NCI-H2227 (cell line): ENCODE measurements around the gene RNF19B.

ENCODE experiments used
- DNase-seq: peaks from one replicate; lab custom pipeline; 2025; ENCODE audit not compliant: unreplicated experiment; lab: John Stamatoyannopoulos, UW

The RNF19B gene

DNA sequence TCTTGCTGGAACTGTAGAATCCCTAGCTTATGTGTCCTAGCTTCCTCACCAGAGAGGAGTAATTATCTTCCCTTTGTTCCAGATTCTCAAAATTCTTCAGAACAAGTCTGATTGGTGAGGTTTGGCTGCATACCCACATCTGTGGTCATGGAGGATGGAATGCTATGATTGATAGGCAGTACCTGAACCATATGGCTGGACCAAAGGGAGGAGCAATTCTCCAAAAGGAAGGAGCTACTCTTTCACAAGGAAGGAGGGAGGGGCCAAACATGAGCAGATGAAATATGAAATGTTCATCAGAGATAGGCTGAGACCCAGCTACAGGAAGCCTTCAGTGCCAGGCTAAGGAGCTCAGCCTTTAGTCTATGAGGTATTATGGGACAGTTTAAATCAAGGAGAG lies 5.0 kb upstream of the RNF19B start:
- no peak for DNase-seq

- DNase-seq, result no peak
These were observed 3.4 kb upstream of the RNF19B start for GRCh38 chr1:32967888-32968568.

DNA sequence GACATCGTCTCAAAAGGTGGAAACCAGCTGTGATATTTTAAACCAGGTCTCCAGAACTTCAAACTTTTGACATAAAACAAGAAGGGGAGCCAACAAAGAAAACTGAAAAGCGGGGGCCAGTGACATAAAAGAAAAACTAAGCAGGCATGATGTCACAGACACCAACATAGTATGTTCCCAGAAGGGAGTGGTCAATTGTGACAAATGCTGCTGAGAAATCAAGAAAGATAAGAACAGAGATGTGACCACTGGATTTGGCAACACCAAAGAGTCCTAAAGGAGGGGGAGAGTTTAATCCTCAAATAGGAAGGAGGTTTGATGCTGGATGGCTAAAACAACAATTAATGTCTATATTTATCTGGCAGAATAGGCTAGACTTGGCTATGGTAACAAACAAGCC lies 2.3 kb upstream of the RNF19B start:
- DNase-seq, result no peak

GRCh38 chr1:32965251-32965747 lies 690 bp upstream of the RNF19B start:
- DNase-seq, result peak; percentile 21

- DNase-seq, result peak; percentile 69
These were observed 706 bp downstream of the RNF19B start for GRCh38 chr1:32963746-32964460.

DNA sequence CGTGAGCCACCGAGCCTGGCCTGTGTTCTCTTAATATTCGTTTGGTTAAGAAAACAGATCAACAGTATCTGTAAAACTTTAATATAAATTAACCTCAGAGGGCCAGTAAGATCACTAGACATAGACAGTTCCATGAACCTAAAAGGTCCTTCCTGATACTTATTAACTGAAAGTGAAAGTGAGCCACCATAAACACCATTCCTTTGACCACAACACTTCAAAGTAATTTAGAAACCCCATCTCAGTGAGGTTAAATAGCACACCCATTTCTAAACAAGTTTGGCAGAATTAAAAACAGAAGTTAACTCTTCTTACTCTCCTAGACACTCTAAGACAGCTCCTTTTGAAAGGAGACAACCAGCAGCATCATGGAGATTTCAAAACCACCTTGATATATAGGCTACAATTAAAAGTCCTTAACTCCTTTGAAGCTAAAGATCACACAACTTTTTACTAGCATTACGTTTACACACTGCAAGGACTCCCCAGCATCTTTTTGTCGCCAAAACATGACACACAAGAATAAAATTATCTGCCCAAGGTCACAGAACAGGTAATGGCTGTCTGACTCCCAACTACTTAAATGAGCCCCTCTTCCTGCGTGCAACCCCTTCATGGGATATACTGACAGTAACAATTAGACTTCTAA lies 2.2 kb downstream of the RNF19B start:
- DNase-seq, result no peak

DNA sequence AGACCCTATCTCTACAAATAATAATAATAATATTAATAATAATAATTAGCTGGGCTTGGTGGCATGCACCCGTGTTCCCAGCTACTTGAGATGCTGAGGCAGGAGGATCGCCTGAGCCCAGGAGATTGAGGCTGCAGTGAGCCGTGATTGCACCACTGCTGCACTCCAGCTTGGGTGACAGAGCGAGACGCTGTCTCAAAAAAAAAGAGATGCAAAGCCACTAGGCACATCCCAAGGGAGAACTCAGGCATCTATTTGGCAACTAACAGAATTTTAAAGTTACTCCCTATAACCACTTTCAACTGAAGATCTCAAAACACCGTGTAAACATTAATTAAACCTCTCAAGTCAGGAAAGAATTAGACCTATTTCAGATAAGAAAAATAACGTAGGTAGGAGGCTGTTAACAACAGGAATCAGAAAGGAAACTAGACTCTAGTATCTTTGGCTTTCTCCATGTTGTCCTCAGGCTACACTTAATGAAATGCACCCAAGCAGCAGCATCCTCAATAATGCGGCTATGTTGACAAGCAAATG lies 3.7 kb downstream of the RNF19B start:
- no peak for DNase-seq

- no peak for DNase-seq
These were observed 4.3 kb downstream of the RNF19B start for GRCh38 chr1:32960342-32960741.

GRCh38 chr1:32958827-32959226 lies 5.8 kb downstream of the RNF19B start:
- no peak for DNase-seq

GRCh38 chr1:32957017-32957416 lies 7.6 kb downstream of the RNF19B start:
- no peak for DNase-seq

- no peak for DNase-seq
These were observed 10.4 kb downstream of the RNF19B start for GRCh38 chr1:32954168-32954567.

GRCh38 chr1:32953495-32953894 lies 11.1 kb downstream of the RNF19B start:
- DNase-seq, result no peak

DNA sequence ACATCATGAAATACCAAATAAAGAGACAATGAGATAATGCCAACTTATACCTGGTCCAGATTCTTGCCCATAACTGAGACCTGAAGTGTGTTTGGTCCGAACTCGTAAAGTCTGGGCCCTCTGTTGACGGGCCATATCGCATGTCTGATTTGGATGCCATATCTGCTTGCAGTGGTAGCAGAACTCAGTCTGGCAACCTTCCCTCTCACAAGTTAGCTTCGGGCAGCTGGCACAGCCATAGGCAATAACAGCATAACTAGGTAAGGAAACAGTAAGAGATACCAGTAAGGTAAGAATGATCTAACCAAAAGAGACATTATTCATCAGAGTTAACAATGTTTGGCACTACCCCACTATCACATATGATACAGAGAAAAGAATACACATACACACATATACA lies 15.1 kb downstream of the RNF19B start:
- no peak for DNase-seq

GRCh38 chr1:32948905-32949304 lies 15.7 kb downstream of the RNF19B start:
- DNase-seq, result no peak

DNA sequence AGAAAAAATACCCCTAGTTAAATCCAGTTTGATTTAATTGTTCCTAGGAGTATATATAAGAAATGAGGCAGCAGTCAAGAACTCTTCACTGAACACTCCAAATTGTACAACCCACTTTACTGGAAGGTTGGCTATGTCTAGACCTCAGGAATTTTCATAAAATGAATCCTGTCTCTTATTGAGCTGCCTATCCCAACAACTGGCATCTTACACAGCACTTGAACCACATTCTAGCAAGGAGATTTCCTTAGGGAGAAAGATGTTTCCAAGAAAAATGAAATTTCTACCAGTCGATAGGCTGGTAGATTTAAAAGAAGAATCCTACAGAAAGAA lies 16.3 kb downstream of the RNF19B start:
- DNase-seq, result no peak

DNA sequence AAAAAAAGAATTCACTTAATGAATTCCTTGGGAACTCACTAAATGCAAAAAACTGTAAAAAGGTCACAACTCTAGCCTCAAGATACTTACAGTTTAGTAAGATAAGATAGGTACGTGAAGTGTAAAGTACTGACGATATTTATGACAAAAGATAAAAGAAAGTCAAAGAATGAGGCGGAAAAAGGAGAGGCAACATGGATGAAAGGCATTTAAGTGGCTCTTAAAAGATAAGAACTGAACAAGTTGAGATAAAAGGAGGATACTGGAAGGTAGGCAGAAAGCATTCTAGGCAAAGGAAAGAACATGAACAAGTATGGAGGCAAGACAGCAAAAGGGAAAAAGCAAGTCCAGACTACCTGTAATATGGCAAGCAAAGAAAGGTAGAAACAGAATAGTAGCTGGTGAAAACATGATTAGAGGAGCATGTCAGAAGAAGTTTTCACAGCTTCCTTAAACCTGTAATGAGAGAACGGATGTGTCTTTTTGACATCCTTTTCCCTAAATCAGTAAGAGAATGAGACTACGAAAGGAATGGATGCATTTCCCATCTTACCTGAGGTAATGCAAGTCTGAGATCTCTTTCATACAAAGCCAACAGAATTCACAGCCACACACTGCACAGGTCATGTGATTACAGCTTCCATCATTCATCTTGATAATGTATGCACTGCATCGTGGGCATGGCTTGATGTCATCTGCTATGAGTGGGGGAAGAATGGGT lies 16.8 kb downstream of the RNF19B start:
- DNase-seq, result no peak

DNA sequence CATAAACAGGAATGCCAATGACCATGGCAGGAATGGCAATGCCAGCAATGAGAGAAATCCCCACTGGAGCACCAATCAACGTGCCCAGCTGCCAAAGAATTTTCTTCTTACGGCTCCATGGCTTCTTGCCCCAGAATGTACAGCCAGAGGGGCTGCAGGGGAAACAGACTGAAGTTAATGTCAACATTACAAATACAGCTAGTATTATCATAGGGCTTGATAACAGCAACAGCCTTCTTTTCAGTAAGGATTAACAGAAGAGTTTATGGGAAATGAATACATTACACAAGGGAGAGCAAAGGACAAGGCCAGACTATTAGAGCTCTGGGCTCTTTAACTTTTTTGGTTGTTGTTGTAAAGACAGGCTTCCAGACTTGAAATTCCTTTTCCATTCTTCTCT lies 18.2 kb downstream of the RNF19B start:
- DNase-seq, result no peak

GRCh38 chr1:32944180-32944579 lies 20.4 kb downstream of the RNF19B start:
- no peak for DNase-seq

DNA sequence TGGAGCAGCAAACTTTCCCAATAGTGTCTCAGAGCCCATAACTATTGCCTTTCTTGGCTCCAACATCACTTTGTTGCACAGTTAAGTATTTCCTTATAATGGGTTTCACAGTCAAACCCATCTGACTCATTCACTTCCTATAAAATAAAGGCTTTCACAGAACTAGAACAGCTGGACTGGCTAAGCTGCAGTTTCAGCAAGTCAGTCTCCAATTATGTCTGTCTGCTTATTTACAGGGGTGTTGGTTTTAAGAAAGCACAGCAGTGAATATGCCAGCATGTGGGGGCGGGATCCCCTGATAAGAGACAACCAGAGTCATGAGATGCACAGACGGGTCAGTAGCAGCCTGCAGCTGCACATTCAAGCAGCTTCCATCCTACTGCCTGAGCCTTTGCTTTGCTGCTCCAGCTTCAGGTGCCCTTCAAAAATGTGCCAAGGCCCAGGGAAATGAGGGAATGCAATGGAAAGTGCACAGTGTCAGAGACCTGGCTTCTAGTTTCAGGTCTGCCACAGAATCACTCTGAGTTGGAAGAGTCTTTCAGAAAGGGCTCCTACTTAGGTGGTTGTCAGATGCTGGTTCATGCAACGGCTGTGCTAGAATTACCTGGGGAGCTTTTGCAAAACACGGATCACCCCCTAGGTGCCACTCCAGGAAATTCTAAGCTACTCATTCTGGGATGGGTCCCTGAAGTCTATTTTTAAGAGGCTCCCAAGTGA lies 24.8 kb downstream of the RNF19B start:
- no peak for DNase-seq

DNA sequence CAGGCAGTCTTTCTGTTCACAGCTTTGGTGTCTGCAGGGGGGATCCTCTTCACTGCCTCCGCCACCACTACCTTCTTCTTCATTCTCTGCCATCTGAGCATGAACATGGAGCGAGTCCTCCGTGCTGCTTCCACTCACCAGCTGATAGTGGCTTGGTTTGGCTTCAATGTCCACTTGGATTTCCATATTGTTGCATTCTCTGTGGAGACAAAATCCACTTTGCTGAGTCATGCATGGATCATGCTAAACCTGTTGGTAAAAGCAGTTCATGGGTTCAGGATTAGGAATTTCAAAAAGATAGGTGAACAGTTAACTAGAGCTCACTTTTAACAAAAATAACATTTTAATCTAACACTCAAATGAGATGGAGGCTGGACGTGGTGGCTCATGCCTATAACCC lies 27.5 kb downstream of the RNF19B start:
- DNase-seq, result no peak

DNA sequence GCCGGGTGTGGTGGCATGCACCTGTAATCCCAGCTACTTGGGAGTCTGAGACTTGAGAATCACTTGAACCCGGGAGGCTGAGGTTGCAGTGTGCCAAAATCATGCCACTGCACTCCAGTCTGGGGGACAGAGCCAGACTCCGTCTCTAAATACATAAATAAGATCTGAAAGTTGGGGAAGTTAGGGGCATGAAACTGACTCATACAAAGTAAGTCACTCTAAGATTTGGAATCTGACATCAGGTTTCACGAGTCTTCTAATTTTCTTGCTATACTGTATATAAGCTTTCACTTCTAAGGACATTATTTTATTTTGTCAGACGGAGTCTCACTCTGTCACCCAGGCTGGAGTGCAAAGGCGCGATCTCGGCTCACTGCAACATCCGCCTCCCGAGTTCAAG lies 30.1 kb downstream of the RNF19B start:
- DNase-seq, result no peak
